SIG-M5 treated with dmso at 0.1 percent for 504 hours (cell line): ENCODE data around the gene DYRK1B.

ENCODE experiments used
- DNase-seq: peaks from one replicate; lab custom pipeline; 2025; ENCODE audit not compliant: unreplicated experiment; lab: John Stamatoyannopoulos, UW

Gene DYRK1B

GRCh38 chr19:39832341-39833083, 1.4 kb downstream of the DYRK1B start:
- DNase-seq, result no peak

- no peak for DNase-seq
Measured at GRCh38 chr19:39831679-39832078, 2.3 kb downstream of the DYRK1B start.

- DNase-seq, result no peak
Measured at GRCh38 chr19:39830847-39831246, 3.1 kb downstream of the DYRK1B start.

- no peak for DNase-seq
Measured at GRCh38 chr19:39830406-39830805, 3.6 kb downstream of the DYRK1B start.

GRCh38 chr19:39829702-39830275, 4.2 kb downstream of the DYRK1B start:
- DNase-seq, result no peak

- peak; percentile 53 for DNase-seq
Measured at GRCh38 chr19:39828654-39829032, 5.3 kb downstream of the DYRK1B start.

- no peak for DNase-seq
Measured at GRCh38 chr19:39828015-39828653, 5.8 kb downstream of the DYRK1B start.

- no peak for DNase-seq
Measured at GRCh38 chr19:39827216-39827615, 6.7 kb downstream of the DYRK1B start.

GRCh38 chr19:39826311-39826945, 7.5 kb downstream of the DYRK1B start:
- no peak for DNase-seq

GRCh38 chr19:39825531-39826076, 8.4 kb downstream of the DYRK1B start:
- DNase-seq, result no peak

GRCh38 chr19:39825093-39825463, 8.9 kb downstream of the DYRK1B start:
- DNase-seq, result no peak

- peak; percentile 61 for DNase-seq
Measured at GRCh38 chr19:39824143-39825092, 9.5 kb downstream of the DYRK1B start.

GRCh38 chr19:39823686-39824085, 10.3 kb downstream of the DYRK1B start:
- no peak for DNase-seq

GRCh38 chr19:39820696-39821095, 13.3 kb downstream of the DYRK1B start:
- no peak for DNase-seq

GRCh38 chr19:39819786-39820185, 14.2 kb downstream of the DYRK1B start:
- no peak for DNase-seq

- peak; percentile 20 for DNase-seq
Measured at GRCh38 chr19:39818626-39819097, 15.3 kb downstream of the DYRK1B start.

GRCh38 chr19:39817888-39818561, 15.9 kb downstream of the DYRK1B start:
- no peak for DNase-seq

- DNase-seq, result no peak
Measured at GRCh38 chr19:39816287-39817048, 17.5 kb downstream of the DYRK1B start.

GRCh38 chr19:39814595-39814994, 19.4 kb downstream of the DYRK1B start:
- no peak for DNase-seq
